VCaP (cell line): Measurements from ENCODE around the gene THAP12.

ENCODE experiments used
- H3K27ac ChIP-seq: fragments of 450-650 bp; 2 replicates; pipeline ENCODE4 v1.5.1; 2017
- CTCF ChIP-seq: fragments of 450-650 bp; conservative IDR thresholded peaks from 2 replicates; pipeline ENCODE4 v1.5.1; 2017; ENCODE audit warnings: mild to moderate bottlenecking, moderate library complexity

THAP12 gene

GRCh38 chr11:76310832-76311595 is 69.9 kb downstream of the THAP12 start:
- TF ChIP-seq CTCF: no peak
- H3K27ac ChIP-seq: no peak overlapping the region

GRCh38 chr11:76307978-76308747 is 72.8 kb downstream of the THAP12 start:
- no peak overlapping the region for H3K27ac ChIP-seq
- no peak for TF ChIP-seq CTCF

GRCh38 chr11:76307396-76307795 is 73.5 kb downstream of the THAP12 start:
- H3K27ac ChIP-seq: no peak overlapping the region
- no peak for TF ChIP-seq CTCF

- H3K27ac ChIP-seq: no peak overlapping the region
- TF ChIP-seq CTCF: no peak
Observed at GRCh38 chr11:76303399-76303798, 77.5 kb downstream of the THAP12 start.

- no peak for TF ChIP-seq CTCF
- no peak overlapping the region for H3K27ac ChIP-seq
Observed at GRCh38 chr11:76302996-76303395, 77.9 kb downstream of the THAP12 start.
